LNCAP (cell line): ENCODE results near the gene MDK.

ENCODE experiments used
- TF ChIP-seq, protein P1 (sequence below): fragments of 450-650 bp; IDR thresholded peaks from 2 replicates; pipeline ENCODE4 v1.5.1; 2017; ENCODE audit warnings: mild to moderate bottlenecking

The MDK gene

DNA sequence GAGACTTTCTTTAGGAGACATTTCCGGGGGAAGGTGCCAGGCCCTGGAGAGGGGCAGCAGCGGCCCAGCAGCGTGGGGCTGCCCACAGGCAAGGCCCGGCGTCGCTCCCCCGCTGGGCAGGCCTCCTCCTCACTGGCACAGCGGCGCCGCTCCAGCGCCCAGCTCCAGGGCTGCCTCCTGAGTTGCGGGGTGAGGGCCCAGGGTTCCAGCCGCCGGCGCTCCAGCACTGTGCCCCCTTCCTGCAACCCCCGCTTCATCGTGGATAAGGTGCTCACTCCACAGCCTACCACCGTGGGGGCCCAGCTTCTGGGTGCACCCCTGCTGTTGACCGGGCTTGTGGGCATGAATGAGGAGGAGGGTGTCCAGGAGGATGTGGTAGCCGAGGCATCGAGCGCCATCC lies 15.2 kb upstream of the MDK start:
- TF ChIP-seq, protein P1, sequence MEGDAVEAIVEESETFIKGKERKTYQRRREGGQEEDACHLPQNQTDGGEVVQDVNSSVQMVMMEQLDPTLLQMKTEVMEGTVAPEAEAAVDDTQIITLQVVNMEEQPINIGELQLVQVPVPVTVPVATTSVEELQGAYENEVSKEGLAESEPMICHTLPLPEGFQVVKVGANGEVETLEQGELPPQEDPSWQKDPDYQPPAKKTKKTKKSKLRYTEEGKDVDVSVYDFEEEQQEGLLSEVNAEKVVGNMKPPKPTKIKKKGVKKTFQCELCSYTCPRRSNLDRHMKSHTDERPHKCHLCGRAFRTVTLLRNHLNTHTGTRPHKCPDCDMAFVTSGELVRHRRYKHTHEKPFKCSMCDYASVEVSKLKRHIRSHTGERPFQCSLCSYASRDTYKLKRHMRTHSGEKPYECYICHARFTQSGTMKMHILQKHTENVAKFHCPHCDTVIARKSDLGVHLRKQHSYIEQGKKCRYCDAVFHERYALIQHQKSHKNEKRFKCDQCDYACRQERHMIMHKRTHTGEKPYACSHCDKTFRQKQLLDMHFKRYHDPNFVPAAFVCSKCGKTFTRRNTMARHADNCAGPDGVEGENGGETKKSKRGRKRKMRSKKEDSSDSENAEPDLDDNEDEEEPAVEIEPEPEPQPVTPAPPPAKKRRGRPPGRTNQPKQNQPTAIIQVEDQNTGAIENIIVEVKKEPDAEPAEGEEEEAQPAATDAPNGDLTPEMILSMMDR = no peak

- TF ChIP-seq, protein P1 = no peak
These were observed 14.8 kb upstream of the MDK start for GRCh38 chr11:46366661-46367161.

- TF ChIP-seq, protein P1 = peak; percentile 92
These were observed 14.1 kb upstream of the MDK start for GRCh38 chr11:46367244-46367915.

- TF ChIP-seq, protein P1 = peak; percentile 48
These were observed 13.6 kb upstream of the MDK start for GRCh38 chr11:46367916-46368267.

DNA sequence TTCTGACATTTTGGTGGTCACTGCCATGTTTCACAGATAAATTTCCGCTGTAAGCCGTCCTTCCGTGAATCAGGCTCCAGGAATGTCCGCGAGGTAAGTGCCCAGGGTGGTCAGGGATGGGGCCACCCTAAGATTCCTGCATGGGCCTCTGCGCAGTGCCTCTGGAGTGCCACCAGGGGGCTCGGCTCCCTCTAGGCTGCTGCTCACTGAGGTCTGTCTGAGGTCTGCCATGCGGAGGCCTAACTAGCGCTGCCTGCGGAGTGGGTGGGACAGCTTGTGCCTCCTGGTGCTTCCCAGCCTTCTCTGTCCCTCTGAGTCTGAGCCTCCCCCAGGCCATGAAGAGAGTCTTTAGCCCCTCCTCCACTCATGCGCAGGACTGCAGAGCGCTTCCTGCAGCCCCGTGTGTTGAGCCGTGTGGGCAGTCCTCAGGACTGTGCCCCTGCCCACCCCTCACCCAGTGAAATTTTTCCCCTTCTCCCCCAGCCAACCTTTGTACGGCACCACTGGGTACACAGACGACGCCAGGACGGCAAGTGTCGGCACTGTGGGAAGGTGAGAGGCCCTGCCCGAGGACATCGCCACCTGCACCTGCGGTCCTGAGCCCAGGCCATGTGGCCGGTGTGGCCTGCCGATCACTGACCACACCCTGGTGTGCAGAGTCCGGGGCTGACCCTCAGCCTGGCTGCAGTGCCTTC lies 11.9 kb upstream of the MDK start:
- TF ChIP-seq, protein P1 = peak; percentile 94

- TF ChIP-seq, protein P1 = no peak
These were observed 11.2 kb upstream of the MDK start for GRCh38 chr11:46370253-46370652.

GRCh38 chr11:46372086-46372485 lies 9.4 kb upstream of the MDK start:
- TF ChIP-seq, protein P1 = no peak
